BLaER1 (cell line): ENCODE data around the gene ECHS1.

Experiments used
- H3K27ac ChIP-seq: shearing (Covaris generic); formaldehyde crosslinking; 2 replicates; pipeline ENCODE4 v1.8.1; 2022
- H3K27me3 ChIP-seq: shearing (Covaris generic); formaldehyde crosslinking; 2 replicates; pipeline ENCODE4 v1.8.1; 2022
- H3K36me3 ChIP-seq: shearing (Covaris generic); formaldehyde crosslinking; 2 replicates; pipeline ENCODE4 v1.8.1; 2022
- H3K4me1 ChIP-seq: shearing (Covaris generic); formaldehyde crosslinking; 2 replicates; pipeline ENCODE4 v1.8.1; 2022
- H3K4me2 ChIP-seq: shearing (Covaris generic); formaldehyde crosslinking; 2 replicates; pipeline ENCODE4 v1.8.1; 2022
- H3K4me3 ChIP-seq: shearing (Covaris generic); formaldehyde crosslinking; 2 replicates; pipeline ENCODE4 v1.8.1; 2022
- H3K9ac ChIP-seq: shearing (Covaris generic); formaldehyde crosslinking; 2 replicates; pipeline ENCODE4 v1.8.1; 2022
- H3K9me3 ChIP-seq: shearing (Covaris generic); formaldehyde crosslinking; 2 replicates; pipeline ENCODE4 v1.8.1; 2022
- H4K20me1 ChIP-seq: shearing (Covaris generic); formaldehyde crosslinking; 2 replicates; pipeline ENCODE4 v1.8.1; 2022
- Cebpa-rat ChIP-seq: shearing (Covaris generic); IDR thresholded peaks from 2 replicates; pipeline ENCODE4 v1.8.1; 2022

The ECHS1 gene

DNA sequence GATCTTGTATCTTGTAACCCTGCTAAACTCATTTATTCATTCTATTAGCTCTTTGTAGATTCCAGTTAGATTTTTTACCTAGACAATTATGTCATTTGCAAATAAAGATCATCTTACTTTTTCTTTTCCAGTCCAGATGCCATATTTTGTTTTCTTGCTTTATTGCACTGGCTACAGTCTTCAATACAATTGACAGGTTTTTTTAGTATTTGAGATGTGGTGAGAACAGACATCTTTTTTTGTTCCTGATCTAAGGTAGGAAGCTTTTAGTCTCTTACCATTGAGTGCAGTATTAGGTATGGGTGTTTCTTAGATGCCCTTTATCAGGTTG is 39.2 kb upstream of the ECHS1 start:
- no peak for TF ChIP-seq Cebpa-rat
- peaks cover 84% of the 10 kb centered on the region for H3K9me3 ChIP-seq
- no peak overlapping the region for H3K4me2 ChIP-seq
- H3K27me3 ChIP-seq = no peaks in the 10 kb centered on the region
- no peak overlapping the region for H3K4me3 ChIP-seq
- H3K9ac ChIP-seq = no peak overlapping the region
- peaks cover 86% of the 10 kb centered on the region for H3K36me3 ChIP-seq
- peaks cover 22% of the 10 kb centered on the region; the same call in 1 of the 2 replicates for H4K20me1 ChIP-seq
- H3K27ac ChIP-seq = no peak overlapping the region
- H3K4me1 ChIP-seq = no peaks in the 10 kb centered on the region

DNA sequence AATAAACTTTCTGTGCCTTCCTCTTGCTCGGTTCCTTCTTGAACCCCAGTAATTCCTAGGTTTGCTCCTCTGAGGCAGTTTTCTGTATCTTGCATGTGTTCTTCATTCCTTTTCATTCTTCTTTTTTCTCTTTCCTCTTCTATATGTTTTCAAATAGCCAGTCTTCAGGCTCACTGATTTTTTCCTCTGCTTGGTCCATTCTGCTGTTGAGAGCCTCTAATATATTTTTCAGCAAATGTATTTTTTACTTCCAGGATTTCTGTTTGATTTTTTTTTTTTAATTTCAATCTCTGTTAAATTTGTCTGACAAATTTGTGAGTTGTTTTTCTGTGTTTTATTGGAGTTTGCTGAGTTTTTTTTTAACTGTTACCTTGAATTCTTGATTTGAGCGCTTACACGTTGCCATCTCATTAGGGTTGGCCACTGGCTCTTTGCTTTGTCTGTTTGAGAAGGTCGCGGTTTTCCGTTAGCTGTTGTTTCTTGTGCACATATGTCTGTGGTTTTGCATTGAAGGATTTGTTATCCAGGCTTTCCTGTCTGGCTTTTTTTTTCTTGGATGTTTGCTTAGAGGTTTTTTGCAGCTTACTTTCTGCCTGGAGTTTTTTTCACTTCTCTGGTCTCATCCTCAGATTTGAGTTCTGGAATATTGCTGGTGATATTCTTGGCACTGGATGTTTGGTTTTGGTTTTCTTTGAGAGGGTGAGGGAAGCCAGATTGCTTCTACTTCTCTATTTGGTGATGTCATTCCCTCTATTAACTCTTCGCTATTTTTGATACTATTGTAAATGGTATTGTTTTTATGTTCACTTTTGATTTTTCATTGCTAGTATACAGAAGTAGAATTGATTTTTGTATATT is 38.6 kb upstream of the ECHS1 start:
- Histone ChIP-seq H3K9ac (no peak overlapping the region), H3K27me3 (no peaks in the 10 kb centered on the region), H3K9me3 (peaks cover 90% of the 10 kb centered on the region), H4K20me1 (peaks cover 26% of the 10 kb centered on the region; the same call in 1 of the 2 replicates), H3K4me1 (no peaks in the 10 kb centered on the region), H3K27ac (no peak overlapping the region), H3K36me3 (peaks cover 92% of the 10 kb centered on the region), H3K4me3 (peak overlapping the region; percentile 35; the same call in 1 of the 2 replicates), H3K4me2 (no peak overlapping the region)
- TF ChIP-seq Cebpa-rat = no peak

DNA sequence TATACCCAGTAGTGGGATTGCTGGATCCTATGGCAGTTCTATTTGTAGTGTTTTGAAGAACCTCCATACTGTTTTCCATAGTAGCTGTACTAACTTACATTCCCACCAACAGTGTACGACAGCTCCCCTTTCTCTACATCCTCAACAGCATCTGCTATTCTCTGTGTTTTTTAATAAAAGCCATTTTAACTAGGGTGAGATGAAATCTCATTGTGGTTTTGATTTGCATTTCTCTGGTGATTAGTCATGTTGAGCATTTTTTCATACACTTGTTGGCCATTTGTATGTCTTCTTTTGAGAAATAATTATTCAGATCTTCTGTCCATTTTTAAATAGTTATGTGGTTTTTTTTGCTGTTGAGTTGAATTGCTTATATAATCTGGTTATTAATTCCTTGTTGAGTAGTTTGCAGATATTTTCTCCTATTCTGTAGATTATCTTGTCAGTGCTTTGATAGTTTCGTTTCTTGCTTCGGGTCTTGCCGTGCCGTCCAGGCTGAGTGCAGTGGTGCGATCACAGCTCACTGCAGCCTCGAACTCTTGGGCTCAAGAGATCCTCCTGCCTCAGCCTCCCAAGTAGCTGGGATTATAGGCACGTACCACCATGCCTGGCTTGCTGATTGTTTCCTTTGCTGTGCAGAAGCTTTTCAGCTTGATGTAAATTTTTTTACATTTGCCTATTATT is 32.8 kb upstream of the ECHS1 start:
- Histone ChIP-seq H3K4me3 (no peak overlapping the region), H3K4me2 (no peak overlapping the region), H3K9me3 (peaks cover 48% of the 10 kb centered on the region), H4K20me1 (peaks cover 77% of the 10 kb centered on the region), H3K4me1 (no peaks in the 10 kb centered on the region), H3K27me3 (no peaks in the 10 kb centered on the region), H3K9ac (no peak overlapping the region), H3K27ac (no peak overlapping the region), H3K36me3 (peaks cover 99% of the 10 kb centered on the region)
- TF ChIP-seq Cebpa-rat = no peak

DNA sequence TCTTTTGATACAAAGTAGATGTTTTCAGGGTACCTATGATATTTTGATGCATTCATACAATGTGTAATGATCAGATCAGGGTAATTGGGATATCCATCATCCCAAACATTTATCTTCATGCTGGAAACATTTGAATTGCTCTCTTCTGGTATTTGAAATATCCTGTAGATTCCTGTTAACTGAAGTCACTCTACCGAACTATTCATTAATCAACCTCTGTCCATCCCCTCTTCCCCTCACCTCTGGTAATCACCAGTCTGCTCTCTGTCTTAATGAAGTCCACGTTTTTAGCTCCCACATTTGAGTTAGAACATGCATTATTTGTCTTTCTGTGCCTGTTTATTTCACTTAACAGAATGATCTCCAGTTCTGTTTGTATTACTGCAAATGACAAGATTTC is 32.1 kb upstream of the ECHS1 start:
- H3K4me3 ChIP-seq = no peak overlapping the region
- H4K20me1 ChIP-seq = peaks cover 84% of the 10 kb centered on the region
- no peaks in the 10 kb centered on the region for H3K27me3 ChIP-seq
- H3K36me3 ChIP-seq = peaks cover 99% of the 10 kb centered on the region
- no peak overlapping the region for H3K9ac ChIP-seq
- H3K4me1 ChIP-seq = no peaks in the 10 kb centered on the region
- peaks cover 41% of the 10 kb centered on the region for H3K9me3 ChIP-seq
- H3K27ac ChIP-seq = no peak overlapping the region
- no peak for TF ChIP-seq Cebpa-rat
- no peak overlapping the region for H3K4me2 ChIP-seq

DNA sequence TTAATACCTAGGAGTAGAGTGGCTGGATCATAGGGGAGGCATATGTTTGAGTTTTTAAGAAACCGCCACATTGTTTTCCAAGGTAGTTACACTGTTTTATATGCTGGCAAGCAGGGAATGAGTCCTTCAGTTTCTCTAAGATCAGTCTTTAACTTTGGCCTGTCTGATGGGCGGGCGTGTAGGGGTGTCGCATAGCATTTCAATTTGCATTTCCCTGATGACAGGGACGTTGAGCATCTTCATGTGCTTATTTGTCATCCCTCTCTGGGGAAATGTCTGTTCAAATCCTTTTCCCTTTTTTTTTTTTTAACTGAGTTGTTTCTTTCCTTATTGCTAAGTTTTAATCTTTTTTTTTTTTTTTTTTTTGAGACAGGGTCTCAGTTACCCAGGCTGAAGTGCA is 30.6 kb upstream of the ECHS1 start:
- Histone ChIP-seq H3K4me2 (no peak overlapping the region), H3K4me3 (no peak overlapping the region), H3K4me1 (no peaks in the 10 kb centered on the region), H4K20me1 (peaks cover 90% of the 10 kb centered on the region), H3K27ac (no peak overlapping the region), H3K36me3 (peaks cover 99% of the 10 kb centered on the region), H3K9ac (no peak overlapping the region), H3K9me3 (peaks cover 26% of the 10 kb centered on the region), H3K27me3 (no peaks in the 10 kb centered on the region)
- no peak for TF ChIP-seq Cebpa-rat

DNA sequence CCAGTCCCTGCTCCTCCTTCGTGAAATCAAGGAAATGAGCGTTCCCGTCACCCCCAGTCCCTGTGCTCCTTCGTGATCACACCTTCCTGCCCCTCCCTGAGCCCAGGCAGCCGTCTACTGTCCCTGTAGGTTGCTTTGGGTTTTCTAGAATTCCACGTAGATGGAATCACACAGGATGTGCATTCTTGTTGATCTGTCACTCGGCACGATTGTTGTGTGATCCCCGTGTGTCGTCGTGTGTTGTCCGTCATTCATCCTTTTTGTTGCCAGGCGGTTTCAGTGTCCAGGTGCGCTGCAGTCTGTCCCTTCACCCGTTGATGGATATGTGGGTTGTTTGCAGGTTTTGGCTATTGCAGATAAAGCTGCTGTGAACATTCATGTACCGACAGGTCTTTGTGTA is 30.2 kb upstream of the ECHS1 start:
- H3K4me2 ChIP-seq = no peak overlapping the region
- no peak overlapping the region for H3K9ac ChIP-seq
- H4K20me1 ChIP-seq = peaks cover 90% of the 10 kb centered on the region
- no peaks in the 10 kb centered on the region for H3K27me3 ChIP-seq
- no peak overlapping the region for H3K27ac ChIP-seq
- H3K4me3 ChIP-seq = no peak overlapping the region
- peaks cover 22% of the 10 kb centered on the region for H3K9me3 ChIP-seq
- peaks cover 99% of the 10 kb centered on the region for H3K36me3 ChIP-seq
- no peaks in the 10 kb centered on the region for H3K4me1 ChIP-seq
- no peak for TF ChIP-seq Cebpa-rat

DNA sequence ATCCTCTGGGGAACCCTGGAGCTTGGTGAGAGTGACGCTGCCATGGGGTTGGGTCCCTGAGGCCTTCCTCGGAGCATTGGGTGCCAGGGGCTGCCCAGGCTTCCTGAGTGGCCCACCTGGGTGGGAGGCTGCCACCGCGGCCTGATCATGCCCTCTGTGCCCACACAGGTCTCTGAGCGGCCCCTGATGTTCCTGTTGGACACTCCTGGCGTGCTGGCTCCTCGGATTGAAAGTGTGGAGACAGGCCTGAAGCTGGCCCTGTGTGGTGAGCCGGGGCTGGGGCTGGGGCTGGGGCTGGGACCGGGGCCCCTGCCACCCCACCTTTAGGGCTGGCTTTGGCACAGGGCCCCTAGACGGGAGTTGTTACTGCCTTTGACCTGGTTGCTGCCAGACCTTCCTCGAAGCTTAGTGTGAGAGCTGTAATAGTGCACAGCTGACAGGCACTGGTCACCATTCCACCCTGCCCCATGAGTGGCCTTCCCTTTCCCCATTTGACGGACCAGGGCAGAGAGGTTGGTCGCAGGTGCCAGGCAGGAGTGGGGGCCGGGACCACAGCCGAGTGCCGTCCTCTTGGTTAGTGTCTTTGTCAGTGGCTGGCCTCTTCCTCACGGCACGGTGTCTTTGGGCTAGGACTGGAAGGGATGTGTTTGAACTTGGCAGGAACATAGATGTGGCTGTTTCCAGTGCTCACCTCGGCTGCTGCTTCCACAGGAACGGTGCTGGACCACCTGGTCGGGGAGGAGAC is 29.0 kb upstream of the ECHS1 start:
- Histone ChIP-seq H3K27me3 (no peaks in the 10 kb centered on the region), H3K9me3 (peaks cover 10% of the 10 kb centered on the region), H3K4me3 (no peak overlapping the region), H3K36me3 (peaks cover 99% of the 10 kb centered on the region), H3K4me1 (no peaks in the 10 kb centered on the region), H3K27ac (no peak overlapping the region), H3K4me2 (no peak overlapping the region), H3K9ac (no peak overlapping the region), H4K20me1 (peaks cover 90% of the 10 kb centered on the region)
- no peak for TF ChIP-seq Cebpa-rat

DNA sequence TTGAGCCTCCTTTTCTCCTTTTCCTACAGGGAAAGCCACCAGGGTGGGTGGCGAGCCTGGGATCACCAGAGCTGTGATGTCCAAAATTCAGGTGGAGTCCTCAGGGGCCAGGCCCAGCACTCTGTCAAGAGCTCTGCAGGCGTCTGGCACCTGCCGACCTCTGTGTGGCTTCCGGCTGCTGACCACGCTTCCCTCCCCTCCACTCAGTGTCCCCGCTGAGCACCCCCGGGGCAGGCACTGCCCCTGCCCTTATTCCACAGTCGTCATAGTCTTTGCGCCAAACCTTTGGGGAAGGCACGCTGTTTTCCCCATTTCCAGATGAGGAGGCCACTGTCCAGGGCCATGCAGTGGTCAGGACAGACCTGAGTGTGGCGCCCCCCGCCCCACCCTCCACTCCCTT is 28.3 kb upstream of the ECHS1 start:
- peaks cover 3% of the 10 kb centered on the region for H3K9me3 ChIP-seq
- H3K4me1 ChIP-seq = peaks cover 6% of the 10 kb centered on the region; the same call in 1 of the 2 replicates
- H3K27me3 ChIP-seq = no peaks in the 10 kb centered on the region
- no peak for TF ChIP-seq Cebpa-rat
- H3K27ac ChIP-seq = no peak overlapping the region
- H3K36me3 ChIP-seq = peaks cover 99% of the 10 kb centered on the region
- no peak overlapping the region for H3K4me3 ChIP-seq
- H3K9ac ChIP-seq = no peak overlapping the region
- H4K20me1 ChIP-seq = peaks cover 90% of the 10 kb centered on the region
- H3K4me2 ChIP-seq = no peak overlapping the region

DNA sequence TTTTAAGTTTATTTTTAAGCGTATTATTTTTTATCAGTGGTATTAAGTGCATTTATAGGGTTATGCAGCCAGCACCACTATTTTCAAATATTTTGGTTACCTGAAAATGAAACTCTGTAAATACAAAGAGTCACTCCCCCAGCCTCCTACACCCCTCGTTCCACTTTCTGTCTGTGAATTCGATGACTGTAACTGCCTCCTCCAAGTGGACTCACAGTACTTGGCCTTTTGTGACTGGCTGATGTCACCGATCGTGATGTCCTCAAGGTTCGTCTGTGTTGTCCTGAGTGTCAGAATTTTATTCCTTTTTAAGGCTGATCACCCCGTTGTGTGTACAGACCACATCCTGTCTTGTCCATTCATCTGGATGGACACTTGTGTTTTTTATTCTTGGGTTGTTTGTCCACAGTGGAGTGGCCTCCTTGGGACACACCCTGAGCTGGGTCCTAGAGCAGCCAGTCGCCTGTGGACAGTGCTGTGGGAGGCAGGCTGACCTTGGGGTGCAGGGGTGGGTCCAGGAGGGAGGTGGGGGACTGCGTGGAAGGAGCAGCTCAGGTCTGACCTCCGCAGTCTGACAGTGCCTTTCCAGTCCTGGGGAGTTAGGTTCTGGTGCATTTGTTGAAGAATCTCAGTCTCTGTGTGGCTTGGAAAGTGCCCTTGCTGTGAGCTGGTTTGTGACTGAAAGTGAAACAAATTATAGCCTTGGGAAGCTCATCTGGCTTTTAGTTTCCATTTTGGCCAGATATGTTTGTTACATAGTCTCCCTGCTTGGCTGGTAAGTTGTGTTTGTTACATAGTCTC is 27.7 kb upstream of the ECHS1 start:
- no peaks in the 10 kb centered on the region for H3K9me3 ChIP-seq
- H3K36me3 ChIP-seq = peaks cover 99% of the 10 kb centered on the region
- H3K4me2 ChIP-seq = no peak overlapping the region
- H3K9ac ChIP-seq = no peak overlapping the region
- peaks cover 13% of the 10 kb centered on the region for H3K4me1 ChIP-seq
- TF ChIP-seq Cebpa-rat = no peak
- H3K4me3 ChIP-seq = no peak overlapping the region
- H3K27me3 ChIP-seq = no peaks in the 10 kb centered on the region
- peaks cover 89% of the 10 kb centered on the region for H4K20me1 ChIP-seq
- no peak overlapping the region for H3K27ac ChIP-seq
